Embryonic facial prominence (tissue), 1 donor: Measurements from ENCODE around the gene CYBB.
A peak's percentile ranks its signal among the peaks of the same experiment; 100 is the strongest.

Experiments
- DNase-seq: peaks from one replicate; pipeline ENCODE4 v3.0.0-alpha.2; 2016; ENCODE audit errors: extremely low spot score

The CYBB gene

GRCh38 chrX:37844622-37845021 is 64.8 kb downstream of the CYBB start:
- no peak for DNase-seq

GRCh38 chrX:37846141-37846540 is 66.3 kb downstream of the CYBB start:
- DNase-seq = no peak

DNA sequence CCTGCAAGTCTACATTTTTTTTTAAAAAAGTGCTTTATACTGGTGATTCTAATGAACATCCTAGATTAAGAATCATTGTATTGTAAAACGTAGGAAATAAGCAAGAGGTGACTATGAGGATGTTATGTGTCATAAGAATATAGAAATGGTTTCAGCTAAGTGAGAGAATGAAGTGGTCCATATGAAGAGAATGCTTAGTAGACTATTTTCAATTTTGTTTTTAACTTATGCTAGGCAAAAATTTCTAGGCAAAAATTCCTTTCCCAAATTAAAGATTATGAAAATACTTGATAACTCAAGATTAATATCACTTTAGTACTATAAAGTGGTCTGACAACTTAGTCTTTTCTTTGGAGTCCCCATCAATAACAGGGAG is 66.7 kb downstream of the CYBB start:
- no peak for DNase-seq

DNA sequence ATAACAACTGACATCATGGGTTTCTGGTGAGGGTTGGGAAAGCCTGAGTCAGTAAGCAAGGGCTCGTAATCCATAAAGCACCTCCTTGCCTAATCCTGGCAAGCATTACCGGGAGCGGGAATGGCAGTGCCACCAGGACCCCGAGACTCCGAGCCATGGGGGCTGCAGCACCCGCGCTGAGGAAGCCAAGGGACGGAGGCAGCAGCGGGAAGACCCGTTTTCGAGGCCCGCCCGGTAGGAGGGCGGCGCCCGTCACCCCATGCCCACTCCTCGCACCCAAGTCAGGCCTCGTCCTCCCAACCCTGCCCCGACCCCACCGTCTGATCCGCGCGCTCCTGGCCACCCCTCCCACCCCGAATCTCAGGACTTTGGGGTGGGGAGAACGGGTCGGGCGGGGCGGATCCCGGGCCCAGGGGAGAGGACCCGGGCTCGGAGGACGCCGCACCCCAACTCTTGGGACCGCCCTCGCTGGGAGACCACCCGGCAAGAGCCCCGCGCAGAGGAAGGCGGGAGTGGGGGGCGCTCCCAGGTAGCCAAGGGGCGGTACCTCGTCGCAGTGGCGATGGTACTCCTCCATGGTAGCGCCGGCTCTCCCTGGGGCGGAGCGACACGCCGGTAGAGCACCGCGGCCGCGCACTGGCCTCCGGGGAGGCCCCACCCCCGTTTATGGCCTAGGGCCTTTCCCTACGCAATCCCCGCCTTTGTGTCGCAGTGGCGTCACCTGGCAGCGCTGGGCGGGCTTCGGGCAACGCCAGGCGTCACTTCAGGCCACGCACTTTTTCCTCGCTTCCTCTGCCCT is 67.3 kb downstream of the CYBB start, which contains the start of gene DYNLT3:
DYNLT3 (minus strand) TSS at position 638 of the 799 bp plus-strand sequence; CDS start at position 577, 61 bp downstream.
- peak; percentile 9 for DNase-seq

GRCh38 chrX:37847733-37848197 is 67.9 kb downstream of the CYBB start:
- DNase-seq = no peak

GRCh38 chrX:37854148-37854547 is 74.3 kb downstream of the CYBB start:
- DNase-seq = no peak

DNA sequence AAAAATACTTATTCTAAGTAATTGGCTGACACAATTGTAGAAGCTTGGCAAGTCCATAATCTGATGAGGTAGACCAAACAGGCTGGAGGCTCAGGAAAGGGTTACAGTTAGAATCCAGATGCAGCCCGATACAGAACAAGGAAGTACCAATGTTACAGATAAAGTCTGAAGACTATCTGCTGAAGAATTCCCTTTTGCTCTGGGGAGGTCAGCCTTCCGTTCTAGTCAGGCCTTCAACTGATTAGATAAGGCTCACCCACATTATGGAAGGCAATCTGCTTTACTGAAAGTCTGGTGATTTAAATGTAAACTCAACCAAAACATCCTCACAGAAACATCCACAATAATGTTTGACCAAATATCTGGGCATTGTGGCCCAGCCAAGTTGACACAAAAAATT is 74.9 kb downstream of the CYBB start:
- DNase-seq = no peak

- no peak for DNase-seq
Observed at GRCh38 chrX:37860721-37861120, 80.9 kb downstream of the CYBB start.

DNA sequence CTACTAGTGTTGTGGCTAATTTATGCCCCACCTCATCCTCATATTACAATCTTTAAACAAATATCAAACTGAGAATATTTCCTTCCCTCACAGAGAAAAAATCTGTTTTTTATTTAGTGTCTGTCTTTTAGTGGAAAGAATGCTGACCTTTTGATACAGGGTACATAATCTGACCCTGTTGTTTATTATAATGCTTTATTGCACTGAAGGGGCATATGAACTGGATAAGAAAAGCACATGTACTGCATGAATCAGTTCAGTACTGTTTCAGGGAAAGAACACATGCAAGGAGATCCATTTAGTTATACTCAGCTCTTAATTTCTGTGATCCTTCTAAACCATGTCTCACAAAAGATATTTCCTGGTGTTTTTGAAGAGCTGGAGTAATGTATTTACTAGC is 83.0 kb downstream of the CYBB start:
- no peak for DNase-seq
